HEK293T (cell line): ENCODE results near the gene MARS1.

Source experiments
- HDGF ChIP-seq: fragments of 450-650 bp; IDR thresholded peaks from 2 replicates; pipeline ENCODE4 v1.6.1; 2017; ENCODE audit warnings: antibody characterized with exemption, borderline replicate concordance
- SP1 ChIP-seq: fragments of 450-650 bp; IDR thresholded peaks from 2 replicates; pipeline ENCODE4 v1.6.1; 2017

DNA sequence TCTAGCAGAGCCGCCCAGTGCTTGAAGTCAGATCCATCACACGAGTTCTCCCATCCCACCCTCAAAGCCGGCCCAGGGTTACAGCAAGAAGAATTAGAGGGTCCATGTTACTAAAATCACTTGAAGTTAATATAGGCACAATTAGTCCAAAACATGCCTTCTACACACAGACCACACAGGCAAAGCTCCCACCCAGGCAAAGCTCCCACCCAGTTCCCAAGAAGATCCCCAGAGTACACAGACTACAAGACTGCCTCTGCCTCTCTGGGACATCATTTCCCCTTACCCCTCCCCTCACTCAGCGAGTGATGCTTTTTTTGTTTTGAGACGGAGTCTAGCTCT lies 25.0 kb upstream of the MARS1 start:
- TF ChIP-seq SP1 (no peak), HDGF (no peak)
